ENCODE data around the gene SPEG.

- TF ChIP-seq, protein P1, sequence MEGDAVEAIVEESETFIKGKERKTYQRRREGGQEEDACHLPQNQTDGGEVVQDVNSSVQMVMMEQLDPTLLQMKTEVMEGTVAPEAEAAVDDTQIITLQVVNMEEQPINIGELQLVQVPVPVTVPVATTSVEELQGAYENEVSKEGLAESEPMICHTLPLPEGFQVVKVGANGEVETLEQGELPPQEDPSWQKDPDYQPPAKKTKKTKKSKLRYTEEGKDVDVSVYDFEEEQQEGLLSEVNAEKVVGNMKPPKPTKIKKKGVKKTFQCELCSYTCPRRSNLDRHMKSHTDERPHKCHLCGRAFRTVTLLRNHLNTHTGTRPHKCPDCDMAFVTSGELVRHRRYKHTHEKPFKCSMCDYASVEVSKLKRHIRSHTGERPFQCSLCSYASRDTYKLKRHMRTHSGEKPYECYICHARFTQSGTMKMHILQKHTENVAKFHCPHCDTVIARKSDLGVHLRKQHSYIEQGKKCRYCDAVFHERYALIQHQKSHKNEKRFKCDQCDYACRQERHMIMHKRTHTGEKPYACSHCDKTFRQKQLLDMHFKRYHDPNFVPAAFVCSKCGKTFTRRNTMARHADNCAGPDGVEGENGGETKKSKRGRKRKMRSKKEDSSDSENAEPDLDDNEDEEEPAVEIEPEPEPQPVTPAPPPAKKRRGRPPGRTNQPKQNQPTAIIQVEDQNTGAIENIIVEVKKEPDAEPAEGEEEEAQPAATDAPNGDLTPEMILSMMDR (IDR thresholded peaks at IDR 0.05; ENCODE audit: low read length), result no peak
- no peak for TF ChIP-seq EZH2 (IDR thresholded peaks at IDR 0.05; ENCODE audit: borderline replicate concordance, low read length)
Measured at GRCh38 chr2:219484343-219485200, 49.9 kb downstream of the SPEG start.

Data from OCI-LY1 (cell line).